Keratinocyte (primary cell): ENCODE results near the gene TUBB2A.

Experiments used
- CTCF ChIP-seq, 3 experiments: IDR thresholded peaks in 1 of 3; conservative IDR thresholded peaks in 1 of 3; optimal IDR thresholded peaks in 1 of 3; 2 replicates in 2 of 3; 3 replicates in 1 of 3; pipeline versions ENCODE3 to v1.5.1; 2011; ENCODE audit warnings: low read length in 3 of 3, mild to moderate bottlenecking in 3 of 3, moderate library complexity in 2 of 3, control low read depth in 1 of 3, inconsistent platforms in 1 of 3; ENCODE audit not compliant: insufficient read depth in 2 of 3; ENCODE audit errors: extremely low read depth in 1 of 3
- EZH2 ChIP-seq: IDR thresholded peaks from one replicate; pipeline ENCODE4 v1.6.1; 2012; ENCODE audit warnings: inconsistent platforms, mild to moderate bottlenecking, low read length, moderate library complexity

- TF ChIP-seq EZH2 (no peak), CTCF (optimal IDR thresholded peaks at IDR 0.05 in 1 of 3, IDR thresholded peaks at IDR 0.05 in 1 of 3, conservative IDR thresholded peaks at IDR 0.05 in 1 of 3; ENCODE audit: extremely low read depth in 1 of 3, insufficient read depth in 2 of 3, low read length in 3 of 3) (no peak)
Measured at GRCh38 chr6:3135668-3136291, 21.6 kb downstream of the TUBB2A start.
